ENCODE results near the gene PXDN. TPM values are rescaled to one million over a fixed set of nuclear protein-coding genes. Genes with fewer than 3 reads are reported as not detected.
"Not testable (repeated sequence)": the region's sequence is repeated elsewhere in the genome, so short reads cannot be mapped to it uniquely, and the experiment has no call there.

PXDN gene
- total and polyA plus RNA-seq, 3 experiments from 2014 or later = 0.39 to 3.3 (median 1.00) TPM

GRCh38 chr2:1759611-1759930 is 15.3 kb upstream of the PXDN start:
- H3K4me3 Mint-ChIP-seq = no peak overlapping the region
- CTCF ChIA-PET = no interaction called here
- Histone ChIP-seq H3K4me1 (ENCODE audit: insufficient read depth, low read length) (no peaks in the 10 kb centered on the region), H3K36me3 (ENCODE audit: insufficient read depth, low read length) (no peaks in the 10 kb centered on the region), H3K4me3 (ENCODE audit: low read length) (no peak overlapping the region), H3K9me3 (ENCODE audit: low read length) (no peaks in the 10 kb centered on the region), H3K27ac (ENCODE audit: low read depth, low read length) (no peak overlapping the region), H3K27me3 (ENCODE audit: insufficient read depth, low read length, poor library complexity, severe bottlenecking) (no peaks in the 10 kb centered on the region)
- no peak for DNase-seq
- H3K9me3 Mint-ChIP-seq = peaks cover 0 to 3% (median 0%) of the 10 kb centered on the region in 5 donors
- H3K4me1 Mint-ChIP-seq = no peaks in the 10 kb centered on the region
- POLR2A ChIA-PET = no interaction called here
- H3K27ac Mint-ChIP-seq = no peak overlapping the region
- peaks cover 5 to 8% of the 10 kb centered on the region in 2 donors for H3K27me3 Mint-ChIP-seq
- H3K36me3 Mint-ChIP-seq = no peaks in the 10 kb centered on the region

GRCh38 chr2:1758774-1759610 is 14.7 kb upstream of the PXDN start:
- Mint-ChIP-seq H3K4me3 (no peak overlapping the region), H3K36me3 (no peaks in the 10 kb centered on the region), H3K9me3 (peaks cover 0 to 3% (median 0%) of the 10 kb centered on the region in 5 donors), H3K27ac (no peak overlapping the region), H3K4me1 (no peaks in the 10 kb centered on the region), H3K27me3 (peaks cover 5 to 8% of the 10 kb centered on the region in 2 donors)
- H3K9me3 ChIP-seq (ENCODE audit: low read length) = no peaks in the 10 kb centered on the region
- H3K27ac ChIP-seq (ENCODE audit: low read depth, low read length) = no peak overlapping the region
- H3K27me3 ChIP-seq (ENCODE audit: insufficient read depth, low read length, poor library complexity, severe bottlenecking) = no peaks in the 10 kb centered on the region
- ChIA-PET POLR2A (no interaction called here), CTCF (no interaction called here)
- no peak for DNase-seq
- no peak overlapping the region for H3K4me3 ChIP-seq (ENCODE audit: low read length)
- H3K4me1 ChIP-seq (ENCODE audit: insufficient read depth, low read length) = no peaks in the 10 kb centered on the region
- no peaks in the 10 kb centered on the region for H3K36me3 ChIP-seq (ENCODE audit: insufficient read depth, low read length)

- Histone ChIP-seq H3K36me3 (ENCODE audit: insufficient read depth, low read length) (no peaks in the 10 kb centered on the region), H3K9me3 (ENCODE audit: low read length) (no peaks in the 10 kb centered on the region), H3K4me3 (ENCODE audit: low read length) (no peak overlapping the region), H3K4me1 (ENCODE audit: insufficient read depth, low read length) (no peaks in the 10 kb centered on the region), H3K27ac (ENCODE audit: low read depth, low read length) (no peak overlapping the region), H3K27me3 (ENCODE audit: insufficient read depth, low read length, poor library complexity, severe bottlenecking) (no peaks in the 10 kb centered on the region)
- Mint-ChIP-seq H3K36me3 (no peaks in the 10 kb centered on the region), H3K27ac (no peak overlapping the region), H3K9me3 (peaks cover 0 to 3% (median 0%) of the 10 kb centered on the region in 5 donors), H3K27me3 (peaks cover 5 to 8% of the 10 kb centered on the region in 2 donors), H3K4me3 (no peak overlapping the region), H3K4me1 (no peaks in the 10 kb centered on the region)
- ChIA-PET CTCF (no interaction called here), POLR2A (no interaction called here)
- DNase-seq = no peak
Measured at GRCh38 chr2:1758171-1758570, 13.9 kb upstream of the PXDN start.

GRCh38 chr2:1757567-1757966 is 13.3 kb upstream of the PXDN start:
- H3K4me3 Mint-ChIP-seq = no peak overlapping the region
- H3K4me1 Mint-ChIP-seq = no peaks in the 10 kb centered on the region
- H3K36me3 Mint-ChIP-seq = no peaks in the 10 kb centered on the region
- H3K9me3 ChIP-seq (ENCODE audit: low read length) = no peaks in the 10 kb centered on the region
- H3K27me3 ChIP-seq (ENCODE audit: insufficient read depth, low read length, poor library complexity, severe bottlenecking) = no peaks in the 10 kb centered on the region
- no peak for DNase-seq
- no peaks in the 10 kb centered on the region for H3K36me3 ChIP-seq (ENCODE audit: insufficient read depth, low read length)
- H3K9me3 Mint-ChIP-seq = peaks cover 0 to 3% (median 0%) of the 10 kb centered on the region in 5 donors
- ChIA-PET POLR2A (no interaction called here), CTCF (no interaction called here)
- H3K4me3 ChIP-seq (ENCODE audit: low read length) = no peak overlapping the region
- H3K27ac ChIP-seq (ENCODE audit: low read depth, low read length) = no peak overlapping the region
- H3K27ac Mint-ChIP-seq = no peak overlapping the region
- H3K4me1 ChIP-seq (ENCODE audit: insufficient read depth, low read length) = no peaks in the 10 kb centered on the region
- peaks cover 5 to 8% of the 10 kb centered on the region in 2 donors for H3K27me3 Mint-ChIP-seq

- H3K27ac Mint-ChIP-seq; H3K9me3 ChIP-seq (ENCODE audit: low read length); H3K4me1 ChIP-seq (ENCODE audit: insufficient read depth, low read length); H3K4me3 ChIP-seq (ENCODE audit: low read length); H3K36me3 Mint-ChIP-seq; H3K4me3 Mint-ChIP-seq; H3K27ac ChIP-seq (ENCODE audit: low read depth, low read length); H3K4me1 Mint-ChIP-seq; H3K27me3 Mint-ChIP-seq; POLR2A ChIA-PET; H3K9me3 Mint-ChIP-seq; DNase-seq; H3K27me3 ChIP-seq (ENCODE audit: insufficient read depth, low read length, poor library complexity, severe bottlenecking); H3K36me3 ChIP-seq (ENCODE audit: insufficient read depth, low read length): not testable (repeated sequence)
- CTCF ChIA-PET = interaction anchor here (1.9 kb wide), 1 partner anchor 12 kb away, joined by 4 read pairs; no protein-coding TSS in a partner anchor
Measured at GRCh38 chr2:1757146-1757545, 12.8 kb upstream of the PXDN start.

GRCh38 chr2:1756456-1756855 is 12.1 kb upstream of the PXDN start:
- H3K27me3 Mint-ChIP-seq = peaks cover 5 to 8% of the 10 kb centered on the region in 2 donors
- peaks cover 0 to 3% (median 0%) of the 10 kb centered on the region in 5 donors for H3K9me3 Mint-ChIP-seq
- H3K27ac Mint-ChIP-seq = no peak overlapping the region
- ChIA-PET CTCF (interaction anchor here (1.9 kb wide), 1 partner anchor 13 kb away, joined by 4 read pairs; no protein-coding TSS in a partner anchor), POLR2A (no interaction called here)
- no peaks in the 10 kb centered on the region for H3K27me3 ChIP-seq (ENCODE audit: insufficient read depth, low read length, poor library complexity, severe bottlenecking)
- H3K9me3 ChIP-seq (ENCODE audit: low read length) = no peaks in the 10 kb centered on the region
- no peak overlapping the region for H3K27ac ChIP-seq (ENCODE audit: low read depth, low read length)
- DNase-seq = no peak
- H3K4me3 ChIP-seq (ENCODE audit: low read length) = no peak overlapping the region
- no peaks in the 10 kb centered on the region for H3K4me1 ChIP-seq (ENCODE audit: insufficient read depth, low read length)
- no peaks in the 10 kb centered on the region for H3K4me1 Mint-ChIP-seq
- no peaks in the 10 kb centered on the region for H3K36me3 Mint-ChIP-seq
- H3K36me3 ChIP-seq (ENCODE audit: insufficient read depth, low read length) = no peaks in the 10 kb centered on the region
- no peak overlapping the region for H3K4me3 Mint-ChIP-seq

- Histone ChIP-seq H3K9me3 (ENCODE audit: low read length) (no peaks in the 10 kb centered on the region), H3K36me3 (ENCODE audit: insufficient read depth, low read length) (no peaks in the 10 kb centered on the region), H3K27ac (ENCODE audit: low read depth, low read length) (no peak overlapping the region), H3K4me1 (ENCODE audit: insufficient read depth, low read length) (no peaks in the 10 kb centered on the region), H3K4me3 (ENCODE audit: low read length) (no peak overlapping the region), H3K27me3 (ENCODE audit: insufficient read depth, low read length, poor library complexity, severe bottlenecking) (no peaks in the 10 kb centered on the region)
- Mint-ChIP-seq H3K27me3 (peaks cover 5 to 12% of the 10 kb centered on the region in 2 donors), H3K4me3 (no peak overlapping the region), H3K36me3 (no peaks in the 10 kb centered on the region), H3K27ac (peak overlapping the region in 1 of 8 donors; percentile 33), H3K9me3 (peaks cover 0 to 3% (median 0%) of the 10 kb centered on the region in 5 donors), H3K4me1 (peaks cover 0 to 4% (median 1%) of the 10 kb centered on the region in 3 donors)
- ChIA-PET CTCF (interaction anchor here (1.9 kb wide), 1 partner anchor 14 kb away, joined by 4 read pairs; no protein-coding TSS in a partner anchor), POLR2A (no interaction called here)
- DNase-seq = no peak
Measured at GRCh38 chr2:1755436-1756191, 11.3 kb upstream of the PXDN start.

- Histone ChIP-seq H3K27me3 (ENCODE audit: insufficient read depth, low read length, poor library complexity, severe bottlenecking) (no peaks in the 10 kb centered on the region), H3K4me3 (ENCODE audit: low read length) (no peak overlapping the region), H3K9me3 (ENCODE audit: low read length) (no peaks in the 10 kb centered on the region), H3K4me1 (ENCODE audit: insufficient read depth, low read length) (no peaks in the 10 kb centered on the region), H3K27ac (ENCODE audit: low read depth, low read length) (no peak overlapping the region), H3K36me3 (ENCODE audit: insufficient read depth, low read length) (no peaks in the 10 kb centered on the region)
- DNase-seq = no peak
- CTCF ChIA-PET = no interaction called here
- Mint-ChIP-seq H3K4me3 (no peak overlapping the region), H3K36me3 (no peaks in the 10 kb centered on the region), H3K4me1 (peaks cover 0 to 5% (median 1%) of the 10 kb centered on the region in 3 donors), H3K27me3 (peaks cover 5 to 12% of the 10 kb centered on the region in 2 donors), H3K9me3 (peaks cover 0 to 3% (median 0%) of the 10 kb centered on the region in 5 donors), H3K27ac (no peak overlapping the region)
- POLR2A ChIA-PET = no interaction called here
Measured at GRCh38 chr2:1754461-1755170, 10.3 kb upstream of the PXDN start.

All from CD8-positive, alpha-beta memory T cell (primary cell).